SHP77 treated with DMSO at 0.1 percent for 48 hours (cell line): ENCODE data around the gene LMBR1L.
"Not testable (repeated sequence)": the region's sequence is repeated elsewhere in the genome, so short reads cannot be mapped to it uniquely, and the experiment has no call there.

Experiments
- DNase-seq: peaks from one replicate; lab custom pipeline; 2025; lab: John Stamatoyannopoulos, UW

LMBR1L gene, protein sequence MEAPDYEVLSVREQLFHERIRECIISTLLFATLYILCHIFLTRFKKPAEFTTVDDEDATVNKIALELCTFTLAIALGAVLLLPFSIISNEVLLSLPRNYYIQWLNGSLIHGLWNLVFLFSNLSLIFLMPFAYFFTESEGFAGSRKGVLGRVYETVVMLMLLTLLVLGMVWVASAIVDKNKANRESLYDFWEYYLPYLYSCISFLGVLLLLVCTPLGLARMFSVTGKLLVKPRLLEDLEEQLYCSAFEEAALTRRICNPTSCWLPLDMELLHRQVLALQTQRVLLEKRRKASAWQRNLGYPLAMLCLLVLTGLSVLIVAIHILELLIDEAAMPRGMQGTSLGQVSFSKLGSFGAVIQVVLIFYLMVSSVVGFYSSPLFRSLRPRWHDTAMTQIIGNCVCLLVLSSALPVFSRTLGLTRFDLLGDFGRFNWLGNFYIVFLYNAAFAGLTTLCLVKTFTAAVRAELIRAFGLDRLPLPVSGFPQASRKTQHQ

GRCh38 chr12:49110464-49111155 lies at the start of gene LMBR1L:
Gene LMBR1L (minus strand): TSS chr12:49110847. CDS start chr12:49110555, 292 bp downstream.
- DNase-seq = peak; percentile 95

DNA sequence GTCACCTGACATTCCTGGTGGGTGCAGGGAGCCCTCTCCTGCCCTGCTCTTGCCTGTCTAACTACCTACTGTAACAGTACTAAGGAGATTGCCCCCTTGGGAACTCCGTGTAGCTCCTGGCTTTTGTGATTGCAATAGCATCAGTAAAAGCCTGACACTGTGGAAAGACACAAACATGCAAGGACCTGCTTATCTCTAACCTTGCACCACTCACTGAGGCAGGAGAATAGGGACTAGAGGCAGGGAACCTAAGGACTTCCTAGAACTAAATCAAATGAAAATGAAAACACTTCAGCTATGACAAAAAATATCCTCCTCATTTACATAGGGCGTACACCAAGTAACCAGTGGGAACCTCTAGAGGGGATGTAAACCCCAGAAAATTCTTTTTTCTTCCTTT lies 49.8 kb upstream of the LMBR1L start:
- DNase-seq = no peak

- no peak for DNase-seq
These were observed 43.6 kb upstream of the LMBR1L start for GRCh38 chr12:49154221-49154620.

DNA sequence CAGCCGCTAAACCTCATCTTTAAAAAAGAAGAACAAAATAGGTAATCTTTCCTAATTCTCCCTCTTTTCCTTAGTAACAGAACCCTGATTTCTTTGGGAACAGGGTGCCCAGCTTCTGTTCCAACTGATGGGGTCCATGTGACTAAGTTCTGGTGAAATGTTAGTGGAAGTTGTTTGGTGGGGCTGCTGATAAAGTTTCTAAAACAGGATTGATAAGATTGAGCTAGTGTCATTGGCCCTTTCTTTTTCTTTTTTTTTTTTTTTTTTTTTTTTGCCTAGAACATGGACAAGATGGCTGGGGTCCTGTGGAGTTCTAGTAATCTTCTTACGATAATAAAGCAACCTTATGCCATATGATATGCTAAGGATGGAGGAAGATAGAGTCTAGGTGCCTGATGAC lies 36.7 kb upstream of the LMBR1L start:
- no peak for DNase-seq

DNA sequence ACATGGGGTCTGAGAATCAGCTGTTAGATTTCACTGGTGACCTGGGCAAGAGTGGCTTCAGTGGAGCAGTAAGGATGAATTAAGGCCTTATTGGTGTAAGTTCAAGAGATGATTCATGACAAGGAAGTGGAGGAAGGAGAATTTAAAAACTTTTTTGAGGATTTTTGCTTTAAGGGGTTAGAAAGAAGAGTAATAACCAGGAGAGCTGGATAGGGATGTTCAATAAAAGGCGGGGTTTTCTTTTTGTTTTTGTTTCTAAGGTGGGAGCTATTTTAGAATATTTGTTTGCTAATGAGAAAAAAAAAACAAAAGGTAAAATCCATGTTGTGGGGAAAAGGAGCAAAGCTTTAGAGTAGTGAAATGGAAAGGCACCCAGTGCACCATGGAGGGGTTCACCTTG lies 35.8 kb upstream of the LMBR1L start:
- DNase-seq = no peak

GRCh38 chr12:49144384-49144783 lies 33.7 kb upstream of the LMBR1L start:
- no peak for DNase-seq

GRCh38 chr12:49138999-49139398 lies 28.4 kb upstream of the LMBR1L start:
- no peak for DNase-seq

GRCh38 chr12:49138587-49138986 lies 27.9 kb upstream of the LMBR1L start:
- no peak for DNase-seq

- no peak for DNase-seq
These were observed 26.8 kb upstream of the LMBR1L start for GRCh38 chr12:49137476-49137875.

GRCh38 chr12:49136997-49137396 lies 26.4 kb upstream of the LMBR1L start:
- not testable (repeated sequence) for DNase-seq

GRCh38 chr12:49133590-49133989 lies 22.9 kb upstream of the LMBR1L start:
- DNase-seq = no peak

DNA sequence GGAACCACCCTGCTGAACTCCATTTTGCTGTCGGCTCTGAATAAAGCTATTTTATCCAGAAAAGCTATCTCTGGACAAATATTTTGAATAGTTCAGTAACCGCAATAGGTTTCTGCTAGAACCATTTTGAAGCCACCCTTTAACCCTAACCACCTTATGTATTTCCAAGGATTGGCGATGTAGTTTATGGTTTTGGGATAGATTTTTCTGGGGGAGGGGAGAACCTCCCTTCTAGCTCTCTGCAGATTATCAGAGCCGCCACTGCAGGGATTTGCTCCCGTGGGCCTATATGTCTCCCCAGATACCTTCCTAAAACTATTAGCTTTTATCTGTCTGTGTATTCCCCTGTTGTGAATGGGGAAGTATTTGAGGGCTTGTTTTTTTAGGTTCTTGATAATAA lies 22.4 kb upstream of the LMBR1L start:
- DNase-seq = peak; percentile 29

GRCh38 chr12:49131894-49132461 lies 21.3 kb upstream of the LMBR1L start:
- peak; percentile 51 for DNase-seq

GRCh38 chr12:49131051-49131893 lies 20.6 kb upstream of the LMBR1L start, which contains the start of gene TUBA1B:
Gene TUBA1B (minus strand): TSS chr12:49131395. CDS start chr12:49131300, 95 bp downstream.
- DNase-seq = peak; percentile 71

GRCh38 chr12:49130151-49131050 lies 19.8 kb upstream of the LMBR1L start:
- DNase-seq = peak; percentile 76

DNA sequence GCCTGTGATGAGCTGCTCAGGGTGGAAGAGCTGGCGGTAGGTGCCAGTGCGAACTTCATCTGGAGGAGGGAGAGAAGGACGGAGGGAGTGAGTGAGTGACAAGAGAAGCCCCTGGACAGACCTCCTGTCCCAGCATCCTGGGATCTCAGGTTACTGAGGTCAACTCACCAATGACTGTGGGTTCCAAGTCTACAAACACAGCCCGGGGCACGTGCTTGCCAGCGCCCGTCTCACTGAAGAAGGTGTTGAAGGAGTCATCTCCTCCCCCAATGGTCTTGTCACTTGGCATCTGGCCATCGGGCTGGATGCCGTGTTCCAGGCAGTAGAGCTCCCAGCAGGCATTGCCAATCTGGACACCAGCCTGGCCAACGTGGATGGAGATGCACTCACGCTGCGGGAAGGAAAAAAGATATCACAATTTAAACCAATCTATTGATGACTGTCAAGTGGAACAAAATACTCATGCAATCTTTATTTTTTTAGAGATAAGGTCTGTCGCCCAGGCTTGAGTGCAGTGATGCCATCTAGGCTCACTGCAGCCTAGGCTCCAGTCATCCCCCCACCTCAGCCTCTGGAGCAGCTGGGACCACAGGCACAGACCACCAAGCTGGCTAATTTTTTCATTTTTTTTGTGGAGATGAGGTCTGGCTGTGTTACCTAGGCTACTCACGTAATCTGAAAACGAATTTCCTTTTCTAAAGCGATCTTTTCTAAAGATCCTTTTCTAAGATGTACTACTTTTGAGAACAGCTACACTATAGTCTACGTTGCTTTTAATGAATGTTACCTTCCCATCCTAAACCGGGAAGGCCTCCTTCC lies 18.9 kb upstream of the LMBR1L start:
- no peak for DNase-seq

- not testable (repeated sequence) for DNase-seq
These were observed 17.3 kb upstream of the LMBR1L start for GRCh38 chr12:49127971-49128370.

GRCh38 chr12:49126852-49127763 lies 16.5 kb upstream of the LMBR1L start:
- no peak for DNase-seq
